Loucy (cell line): Measurements from ENCODE around the gene PHF14.

ENCODE experiments used
- H2AFZ ChIP-seq: fragments of 200-600 bp; sonication (generic); 2 replicates; pipeline ENCODE4 v1.6.0; 2016; ENCODE audit warnings: antibody characterized with exemption, mild to moderate bottlenecking, low read length, moderate library complexity
- H3F3A ChIP-seq: fragments of 200-600 bp; 2 replicates; pipeline ENCODE4 v1.6.0; 2016; ENCODE audit warnings: antibody characterized with exemption, low read depth, mild to moderate bottlenecking
- H3K27me3 ChIP-seq: fragments of 200-600 bp; sonication (generic); 2 replicates; pipeline ENCODE4 v1.6.1; 2014; ENCODE audit warnings: low read length, mild to moderate bottlenecking; ENCODE audit not compliant: insufficient read depth, poor library complexity, severe bottlenecking
- H3K36me3 ChIP-seq: fragments of 200-600 bp; sonication (generic); 2 replicates; pipeline ENCODE4 v1.6.1; 2016; ENCODE audit warnings: low read length; ENCODE audit not compliant: insufficient read depth
- H3K4me1 ChIP-seq: fragments of 200-600 bp; sonication (generic); 2 replicates; pipeline ENCODE4 v1.5.1; 2014; ENCODE audit warnings: low read length, mild to moderate bottlenecking; ENCODE audit not compliant: insufficient read depth, poor library complexity, severe bottlenecking
- H3K4me2 ChIP-seq: fragments of 200-600 bp; sonication (generic); 2 replicates; pipeline ENCODE4 v1.6.0; 2014; ENCODE audit warnings: antibody characterized with exemption, low read length, low read depth, mild to moderate bottlenecking; ENCODE audit not compliant: poor library complexity, severe bottlenecking
- H3K4me3 ChIP-seq: fragments of 200-600 bp; sonication (generic); 2 replicates; pipeline ENCODE4 v1.5.1; 2014; ENCODE audit warnings: low read length, mild to moderate bottlenecking, mixed read lengths; ENCODE audit not compliant: poor library complexity, severe bottlenecking
- H3K79me2 ChIP-seq: fragments of 200-600 bp; sonication (generic); 2 replicates; pipeline ENCODE4 v1.6.1; 2014; ENCODE audit warnings: low read length; ENCODE audit not compliant: insufficient read depth
- H3K9ac ChIP-seq: fragments of 200-600 bp; sonication (generic); 2 replicates; pipeline ENCODE4 v1.6.0; 2014; ENCODE audit warnings: mild to moderate bottlenecking, low read depth, low read length, moderate library complexity; ENCODE audit not compliant: poor library complexity, severe bottlenecking
- H3K9me2 ChIP-seq: fragments of 200-600 bp; sonication (generic); replicated peaks from 2 replicates; pipeline ENCODE4 v1.6.1; 2016; ENCODE audit warnings: low read depth, low read length, mixed read lengths
- H3K9me3 ChIP-seq: fragments of 200-600 bp; sonication (generic); 2 replicates; pipeline ENCODE4 v1.6.1; 2014; ENCODE audit warnings: mild to moderate bottlenecking, antibody characterized with exemption, low read length, low read depth; ENCODE audit not compliant: insufficient read depth
- H4K20me1 ChIP-seq: fragments of 200-600 bp; sonication (generic); 2 replicates; pipeline ENCODE4 v1.6.0; 2014; ENCODE audit warnings: antibody characterized with exemption, low read length, mild to moderate bottlenecking; ENCODE audit not compliant: insufficient read depth, poor library complexity, severe bottlenecking
- CTCF ChIP-seq: fragments of 200-600 bp; sonication (generic); conservative IDR thresholded peaks from 2 replicates; pipeline ENCODE4 v1.5.1; 2014; ENCODE audit warnings: mild to moderate bottlenecking, antibody characterized with exemption, low read length
- EZH2phosphoT487 ChIP-seq: fragments of 200-600 bp; IDR thresholded peaks from 2 replicates; pipeline ENCODE4 v1.6.1; 2018; ENCODE audit warnings: antibody characterized with exemption, mild to moderate bottlenecking, moderate library complexity, borderline replicate concordance

The PHF14 gene

GRCh38 chr7:11006291-11006690 is 32.6 kb downstream of the PHF14 start:
- Histone ChIP-seq H3K4me2 (no peak overlapping the region), H3F3A (no peaks in the 10 kb centered on the region), H3K4me3 (no peak overlapping the region), H3K9ac (no peak overlapping the region), H3K36me3 (peaks cover 49% of the 10 kb centered on the region), H4K20me1 (peaks cover 81% of the 10 kb centered on the region), H3K27me3 (no peaks in the 10 kb centered on the region), H3K9me2 (no peaks in the 10 kb centered on the region), H3K4me1 (peaks cover 7% of the 10 kb centered on the region), H2AFZ (no peak overlapping the region), H3K9me3 (no peaks in the 10 kb centered on the region), H3K79me2 (peaks cover 92% of the 10 kb centered on the region)
- TF ChIP-seq EZH2phosphoT487 = no peak

GRCh38 chr7:11009631-11010030 is 36.0 kb downstream of the PHF14 start:
- Histone ChIP-seq H3K9me2 (no peaks in the 10 kb centered on the region), H3K79me2 (peaks cover 88% of the 10 kb centered on the region), H3K4me3 (no peak overlapping the region), H4K20me1 (peaks cover 80% of the 10 kb centered on the region), H3K9ac (no peak overlapping the region), H3K36me3 (peaks cover 49% of the 10 kb centered on the region), H3F3A (no peaks in the 10 kb centered on the region), H2AFZ (no peak overlapping the region), H3K4me2 (no peak overlapping the region), H3K4me1 (peaks cover 7% of the 10 kb centered on the region), H3K27me3 (no peaks in the 10 kb centered on the region), H3K9me3 (no peaks in the 10 kb centered on the region)
- TF ChIP-seq EZH2phosphoT487 = no peak
- no peak for TF ChIP-seq CTCF

GRCh38 chr7:11021468-11021867 is 47.8 kb downstream of the PHF14 start:
- no peak overlapping the region for H3K9ac ChIP-seq

More at GRCh38 chr7:11021468-11021867, 47.8 kb downstream of the PHF14 start:
- no peak overlapping the region for H3K4me3 ChIP-seq
- H3K4me2 ChIP-seq = peak overlapping the region; percentile 18
- H3K4me1 ChIP-seq = peaks cover 18% of the 10 kb centered on the region
- TF ChIP-seq CTCF = no peak
- no peak for TF ChIP-seq EZH2phosphoT487
- peaks cover 67% of the 10 kb centered on the region for H3K79me2 ChIP-seq
- no peak overlapping the region for H2AFZ ChIP-seq
- H3K27me3 ChIP-seq = no peaks in the 10 kb centered on the region
- peaks cover 66% of the 10 kb centered on the region for H4K20me1 ChIP-seq
- peaks cover 46% of the 10 kb centered on the region; the same call in 1 of the 2 replicates for H3K36me3 ChIP-seq
- H3K9me3 ChIP-seq = no peaks in the 10 kb centered on the region
- peaks cover 4% of the 10 kb centered on the region; the same call in 1 of the 2 replicates for H3F3A ChIP-seq
- no peaks in the 10 kb centered on the region for H3K9me2 ChIP-seq
